KMS-11 (cell line): ENCODE data around the gene PIGK.

ENCODE experiments used
- H2AFZ ChIP-seq: fragments of 200-600 bp; sonication (generic); 2 replicates; pipeline ENCODE4 v1.6.1; 2016; ENCODE audit warnings: antibody characterized with exemption, mixed run types, low read depth
- H3K27ac ChIP-seq: fragments of 200-600 bp; sonication (generic); 2 replicates; pipeline ENCODE4 v1.6.1; 2016; ENCODE audit warnings: mild to moderate bottlenecking, mixed run types
- H3K27me3 ChIP-seq: fragments of 200-600 bp; sonication (generic); 2 replicates; pipeline ENCODE4 v1.6.1; 2017; ENCODE audit warnings: mild to moderate bottlenecking, low read depth, mixed run types, moderate library complexity; ENCODE audit not compliant: insufficient read depth
- H3K36me3 ChIP-seq: fragments of 200-600 bp; sonication (generic); 2 replicates; pipeline ENCODE4 v1.6.1; 2017; ENCODE audit warnings: mild to moderate bottlenecking, mixed run types; ENCODE audit not compliant: insufficient read depth
- H3K4me1 ChIP-seq: fragments of 200-600 bp; sonication (generic); 2 replicates; pipeline ENCODE4 v1.6.1; 2016; ENCODE audit warnings: mild to moderate bottlenecking, low read depth, mixed run types; ENCODE audit not compliant: poor library complexity, severe bottlenecking
- H3K4me2 ChIP-seq: fragments of 200-600 bp; sonication (generic); 2 replicates; pipeline ENCODE4 v1.7.0; 2016; ENCODE audit warnings: mild to moderate bottlenecking, mixed run types
- H3K4me3 ChIP-seq: fragments of 200-600 bp; sonication (generic); IDR thresholded peaks from 2 replicates; pipeline ENCODE4 v1.6.1; 2017; ENCODE audit warnings: low read depth, low read length, mixed read lengths; ENCODE audit not compliant: insufficient read depth
- H3K79me2 ChIP-seq: fragments of 200-600 bp; sonication (generic); 2 replicates; pipeline ENCODE4 v1.6.1; 2016; ENCODE audit warnings: low read depth, mixed run types; ENCODE audit not compliant: insufficient read depth
- H3K9ac ChIP-seq: fragments of 200-600 bp; sonication (generic); 2 replicates; pipeline ENCODE4 v1.6.1; 2016; ENCODE audit warnings: mild to moderate bottlenecking, mixed run types
- H4K20me1 ChIP-seq: fragments of 200-600 bp; sonication (generic); 2 replicates; pipeline ENCODE4 v1.6.1; 2016; ENCODE audit warnings: mild to moderate bottlenecking, mixed run types; ENCODE audit not compliant: insufficient read depth
- CTCF ChIP-seq: fragments of 200-600 bp; sonication (generic); conservative IDR thresholded peaks from 2 replicates; pipeline ENCODE4 v1.6.1; 2017; ENCODE audit warnings: low read depth, mild to moderate bottlenecking, antibody characterized with exemption, low read length, moderate library complexity, mixed read lengths

The PIGK gene

GRCh38 chr1:77065693-77066342 lies 153.4 kb downstream of the PIGK start:
- Histone ChIP-seq H3K79me2 (no peaks in the 10 kb centered on the region), H3K27me3 (no peaks in the 10 kb centered on the region), H2AFZ (no peak overlapping the region), H3K9ac (no peak overlapping the region), H3K36me3 (no peaks in the 10 kb centered on the region), H4K20me1 (no peaks in the 10 kb centered on the region), H3K4me2 (no peak overlapping the region), H3K4me1 (no peaks in the 10 kb centered on the region), H3K27ac (no peak overlapping the region), H3K4me3 (no peak overlapping the region)
- no peak for TF ChIP-seq CTCF

GRCh38 chr1:77064246-77064645 lies 155.0 kb downstream of the PIGK start:
- Histone ChIP-seq H3K4me2 (no peak overlapping the region), H3K4me3 (no peak overlapping the region), H3K36me3 (no peaks in the 10 kb centered on the region), H4K20me1 (no peaks in the 10 kb centered on the region), H3K79me2 (no peaks in the 10 kb centered on the region), H2AFZ (no peak overlapping the region), H3K27me3 (no peaks in the 10 kb centered on the region), H3K9ac (no peak overlapping the region), H3K4me1 (no peaks in the 10 kb centered on the region), H3K27ac (no peak overlapping the region)
- TF ChIP-seq CTCF: no peak

- no peak overlapping the region for H3K9ac ChIP-seq
- H3K27me3 ChIP-seq: no peaks in the 10 kb centered on the region
- no peaks in the 10 kb centered on the region for H3K4me1 ChIP-seq
- H3K79me2 ChIP-seq: no peaks in the 10 kb centered on the region
- H3K4me2 ChIP-seq: no peak overlapping the region
- H4K20me1 ChIP-seq: no peaks in the 10 kb centered on the region
- no peak for TF ChIP-seq CTCF
- H3K36me3 ChIP-seq: no peaks in the 10 kb centered on the region
- H2AFZ ChIP-seq: no peak overlapping the region
- no peak overlapping the region for H3K27ac ChIP-seq
- no peak overlapping the region for H3K4me3 ChIP-seq
Measured at GRCh38 chr1:77063118-77063517, 156.1 kb downstream of the PIGK start.

- Histone ChIP-seq H3K36me3 (no peaks in the 10 kb centered on the region), H3K4me1 (no peaks in the 10 kb centered on the region), H3K27ac (no peak overlapping the region), H3K9ac (no peak overlapping the region), H2AFZ (no peak overlapping the region), H3K27me3 (no peaks in the 10 kb centered on the region), H4K20me1 (no peaks in the 10 kb centered on the region), H3K4me2 (no peak overlapping the region), H3K79me2 (no peaks in the 10 kb centered on the region), H3K4me3 (no peak overlapping the region)
- TF ChIP-seq CTCF: no peak
Measured at GRCh38 chr1:77061162-77061561, 158.1 kb downstream of the PIGK start.
